Measurements from ENCODE around the gene SELENOO.
"Not testable (repeated sequence)": the region's sequence is repeated elsewhere in the genome, so short reads cannot be mapped to it uniquely, and the experiment has no call there.

The SELENOO gene

DNA sequence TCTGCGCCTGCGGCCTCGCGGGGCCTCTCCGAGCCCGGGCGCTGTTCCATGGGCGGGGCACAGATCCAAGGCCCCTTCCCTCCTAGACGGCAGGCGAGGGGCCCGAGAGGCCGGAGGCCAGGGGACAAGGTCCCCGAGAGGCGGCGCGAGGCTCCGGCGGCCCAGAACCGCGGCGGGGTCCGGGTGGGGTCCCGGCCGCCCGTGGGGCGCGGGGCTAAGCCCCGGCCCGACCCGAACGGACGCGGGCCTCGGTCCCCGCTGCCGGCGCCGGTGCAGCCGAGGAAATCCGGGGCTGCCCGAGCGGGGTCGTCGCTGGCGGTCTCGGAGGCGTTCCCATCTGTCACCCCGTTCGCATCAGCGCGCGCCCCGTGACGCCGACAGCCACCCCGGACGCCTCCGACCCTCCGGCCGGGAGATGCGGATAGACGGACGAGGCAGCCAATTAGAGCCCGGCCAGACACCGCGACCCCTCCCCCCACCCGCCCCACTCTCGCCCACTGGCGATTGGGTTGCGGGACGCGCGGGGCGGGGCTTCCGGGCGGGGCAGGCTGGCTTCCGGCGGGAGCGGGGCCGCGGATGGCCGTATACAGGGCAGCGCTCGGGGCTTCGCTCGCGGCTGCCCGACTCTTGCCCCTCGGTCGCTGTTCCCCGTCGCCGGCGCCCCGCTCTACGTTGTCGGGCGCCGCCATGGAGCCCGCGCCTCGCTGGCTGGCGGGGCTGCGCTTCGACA is at the start of gene SELENOO:
Gene SELENOO (plus strand): TSS at position 551 of the 730 bp plus-strand sequence. CDS start 26 bp downstream, at position 577.
- peak; percentile 84 for DNase-seq

DNA sequence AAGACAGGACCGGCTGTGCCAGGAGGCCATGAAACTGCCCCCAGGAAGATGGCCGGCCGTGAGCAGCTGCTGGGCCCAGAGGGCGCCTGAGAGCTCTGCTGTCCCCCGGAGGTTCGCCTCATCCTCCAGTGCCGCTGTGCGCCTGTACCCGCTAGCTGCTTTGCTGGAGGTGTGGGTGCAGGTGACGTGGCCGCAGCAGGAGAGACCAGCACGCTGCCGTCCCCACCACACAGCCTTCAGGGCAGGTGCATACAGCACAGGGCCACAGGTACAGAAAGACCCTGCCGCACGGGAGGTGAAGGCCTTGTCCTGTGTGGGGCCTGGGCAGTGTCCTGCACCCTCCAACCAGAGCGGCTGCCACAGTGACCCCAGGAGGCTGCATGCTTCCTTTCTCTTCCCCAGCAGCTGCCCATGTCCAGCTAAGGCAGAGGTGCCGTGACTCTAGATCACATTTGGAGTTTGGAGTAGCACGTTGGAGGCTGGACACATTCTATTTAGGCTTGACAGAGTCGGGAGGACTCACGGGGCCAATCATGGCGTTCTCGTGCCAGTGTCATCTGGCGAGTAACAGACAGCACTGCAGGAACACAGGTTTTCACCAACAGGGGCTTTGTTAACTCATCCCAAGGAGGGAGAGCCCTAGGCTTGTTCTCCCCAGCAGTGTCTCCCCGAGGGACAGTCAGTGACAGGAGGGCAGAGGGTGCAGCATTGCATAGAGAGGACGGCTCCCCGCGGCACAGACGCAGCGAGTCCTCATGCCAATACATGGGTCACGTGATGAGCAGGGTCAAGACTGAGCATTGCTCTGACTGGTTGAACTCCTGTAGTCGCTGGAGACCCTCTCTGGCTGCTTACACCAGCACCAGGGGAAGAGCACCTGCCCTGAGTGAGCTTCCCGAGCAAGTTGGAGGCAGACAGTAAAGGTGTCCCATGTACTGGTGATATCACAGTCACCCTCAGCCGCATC is 49.0 kb upstream of the SELENOO start:
- no peak for DNase-seq

- DNase-seq: no peak
Observed at GRCh38 chr22:50153056-50153755, 47.6 kb upstream of the SELENOO start.

DNA sequence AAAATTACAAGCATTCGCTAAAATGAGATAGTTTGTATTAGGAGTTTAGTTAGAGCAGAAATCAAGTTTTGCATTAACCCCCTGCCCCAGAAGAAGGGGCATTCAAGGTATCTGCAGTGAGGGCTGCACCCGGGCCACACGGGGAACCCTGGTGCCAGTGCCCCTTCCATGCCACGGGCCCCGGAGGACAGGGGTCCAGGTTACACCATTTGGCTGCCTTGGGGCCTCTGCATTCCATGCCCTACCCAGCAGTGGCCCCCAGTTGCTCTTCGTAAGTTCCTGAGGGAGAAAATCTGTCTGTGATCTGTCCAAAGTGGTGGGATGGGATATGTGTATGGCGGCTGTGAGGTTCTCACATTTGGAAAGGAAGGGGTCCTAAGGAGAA is 47.1 kb upstream of the SELENOO start:
- DNase-seq: no peak

DNA sequence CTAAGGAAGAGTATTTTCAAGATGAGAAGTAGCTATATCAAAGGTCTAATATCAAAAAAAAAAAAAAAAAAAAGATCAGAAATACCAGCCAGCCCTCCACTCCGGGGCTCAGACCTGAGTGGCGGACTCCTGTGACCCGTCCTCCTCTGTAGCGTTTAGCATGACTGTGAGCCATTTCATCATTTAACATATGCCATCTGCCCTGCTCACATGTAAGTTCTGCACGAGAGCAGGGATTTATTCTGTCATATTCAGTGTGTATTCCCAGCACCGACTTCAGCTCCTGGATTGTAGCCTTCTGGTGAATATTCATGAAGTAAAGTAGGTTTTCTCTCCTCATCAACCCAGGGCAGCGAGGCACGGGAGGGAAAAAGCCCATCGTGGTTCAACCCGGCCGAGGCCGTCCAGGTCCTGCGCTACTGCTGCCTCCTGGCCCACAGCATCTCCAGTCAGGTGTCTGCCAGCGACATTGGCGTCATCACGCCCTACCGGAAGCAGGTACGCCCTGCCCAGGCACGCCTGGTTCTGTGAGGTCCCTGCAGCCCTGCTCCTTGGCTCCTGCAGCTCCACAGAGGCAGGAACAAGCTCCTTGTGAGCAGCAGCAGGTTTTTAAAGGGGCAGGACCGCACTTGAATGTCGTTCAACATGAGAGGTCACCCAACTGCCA is 43.0 kb upstream of the SELENOO start:
- no peak for DNase-seq

DNA sequence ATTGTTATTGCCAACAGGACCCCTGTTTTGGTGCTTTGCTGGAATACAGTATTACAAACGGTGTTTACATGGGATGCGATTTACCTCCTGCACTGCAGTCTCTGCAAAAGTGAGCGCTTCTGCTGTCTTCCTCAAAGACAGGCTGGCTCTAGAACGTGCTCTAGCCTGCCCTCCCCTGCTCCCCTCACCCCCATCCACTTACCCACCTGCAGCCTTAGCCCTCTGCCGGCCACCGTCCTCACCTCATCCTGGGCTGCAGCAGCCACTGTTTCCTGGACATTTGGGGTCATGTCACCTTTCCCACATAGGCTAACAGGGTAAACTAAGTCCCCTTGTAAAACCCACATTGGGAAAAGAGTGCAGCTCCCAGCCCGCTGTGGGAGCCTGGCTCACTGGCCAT is 39.9 kb upstream of the SELENOO start:
- no peak for DNase-seq

DNA sequence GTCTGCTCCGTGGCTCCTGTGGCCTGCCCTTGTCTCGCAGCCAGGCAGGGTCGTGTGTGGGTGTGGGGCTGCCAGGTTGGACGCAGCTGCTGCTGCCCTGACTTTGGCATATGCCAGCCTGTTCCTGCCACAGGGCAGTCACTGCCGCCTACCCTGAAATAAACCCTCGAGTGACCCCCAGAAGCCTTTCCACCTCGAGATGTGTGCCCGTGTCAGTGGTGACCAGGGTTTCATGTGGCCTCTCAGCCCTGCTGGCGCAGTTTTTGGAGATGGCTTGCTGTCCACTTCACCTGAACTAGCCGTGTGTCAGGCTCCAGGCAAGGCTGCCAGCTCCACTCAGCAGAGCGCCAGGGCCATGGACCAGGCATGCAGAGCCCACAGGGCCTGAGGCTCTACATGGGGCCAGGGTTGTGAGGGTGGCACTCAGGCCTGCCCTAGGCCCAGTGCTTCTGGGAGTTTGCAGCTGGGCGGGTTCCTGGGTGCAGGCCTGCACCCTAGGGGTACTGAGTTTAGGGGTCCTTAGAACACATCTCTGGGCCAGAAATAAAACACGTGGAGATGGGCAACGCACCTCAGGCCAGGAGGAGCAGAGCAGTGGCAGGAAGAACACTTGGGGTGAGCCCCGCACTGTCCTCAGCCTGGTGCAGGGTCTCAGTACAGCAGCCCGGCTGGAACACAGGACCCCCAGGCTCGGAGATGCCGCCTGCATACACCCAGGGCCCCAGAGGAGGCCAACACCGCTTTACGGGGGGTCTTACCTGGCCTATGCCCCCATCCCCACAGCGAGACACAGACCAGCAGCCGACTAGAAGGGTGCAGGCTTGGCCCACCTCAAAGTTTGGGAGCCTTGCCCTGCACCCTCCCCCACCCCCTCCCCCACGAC is 39.1 kb upstream of the SELENOO start:
- no peak for DNase-seq

DNA sequence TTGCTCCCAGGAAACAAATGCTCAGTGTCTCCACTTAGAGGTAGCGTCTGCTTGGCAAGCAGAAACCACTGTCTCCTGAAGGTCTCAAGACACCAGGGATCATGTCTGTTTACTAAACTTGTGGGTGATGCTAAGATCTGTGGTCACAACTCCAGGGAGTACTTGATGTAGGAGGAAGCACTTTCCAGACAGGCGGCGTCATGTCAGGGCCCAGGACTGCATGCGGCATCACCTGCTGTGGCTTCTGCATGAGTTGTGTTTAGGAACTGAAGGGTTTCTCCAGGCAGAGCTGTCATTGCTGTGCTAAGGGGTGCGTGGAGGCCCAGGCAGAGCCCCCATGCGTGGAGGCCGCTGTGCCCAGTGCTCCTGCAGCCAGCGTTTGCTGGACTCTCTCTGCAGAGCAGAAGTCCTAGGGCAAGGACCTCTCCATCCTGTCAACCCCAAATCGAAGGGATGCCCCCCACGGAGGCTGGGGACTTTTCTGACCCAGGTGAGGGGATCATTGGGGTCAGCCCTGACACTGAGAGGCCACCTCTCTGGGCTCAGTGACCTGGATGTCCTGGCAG is 38.3 kb upstream of the SELENOO start:
- no peak for DNase-seq

- DNase-seq: no peak
Observed at GRCh38 chr22:50165436-50166123, 35.2 kb upstream of the SELENOO start.

DNA sequence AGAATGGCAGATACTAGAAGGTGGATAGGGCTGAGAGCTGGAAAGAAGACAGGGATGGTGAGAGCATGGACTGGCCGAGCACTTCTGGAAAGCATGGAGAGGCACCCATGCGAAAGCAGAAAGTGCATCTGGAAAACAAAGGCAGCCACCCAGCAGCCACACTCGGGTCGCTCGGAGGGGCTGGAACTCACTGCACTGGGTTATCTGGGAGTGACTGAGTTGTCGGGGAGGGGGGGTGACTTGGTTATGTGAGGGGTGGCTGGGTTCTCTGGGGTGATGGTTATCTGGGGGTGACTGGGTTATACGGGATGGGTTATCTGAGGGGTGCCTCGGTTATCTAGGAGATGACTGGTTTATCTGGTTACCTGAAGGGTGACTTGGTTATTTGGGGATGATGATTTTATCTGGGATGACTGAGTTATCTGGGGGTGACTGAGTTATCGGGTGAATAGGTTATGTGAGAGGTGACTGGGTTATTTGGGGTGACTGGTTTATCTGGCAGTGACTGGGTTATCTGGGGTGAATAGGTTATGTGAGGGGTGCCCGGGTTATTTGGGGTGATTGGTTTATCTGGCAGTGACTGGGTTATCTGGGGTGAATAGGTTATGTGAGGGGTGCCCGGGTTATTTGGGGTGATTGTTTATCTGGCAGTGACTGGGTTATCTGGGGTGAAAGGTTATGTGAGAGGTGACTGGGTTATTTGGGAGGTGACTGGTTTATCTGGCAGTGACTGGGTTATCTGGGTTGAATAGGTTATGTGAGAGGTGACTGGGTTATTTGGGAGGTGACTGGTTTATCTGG is 32.9 kb upstream of the SELENOO start:
- no peak for DNase-seq

DNA sequence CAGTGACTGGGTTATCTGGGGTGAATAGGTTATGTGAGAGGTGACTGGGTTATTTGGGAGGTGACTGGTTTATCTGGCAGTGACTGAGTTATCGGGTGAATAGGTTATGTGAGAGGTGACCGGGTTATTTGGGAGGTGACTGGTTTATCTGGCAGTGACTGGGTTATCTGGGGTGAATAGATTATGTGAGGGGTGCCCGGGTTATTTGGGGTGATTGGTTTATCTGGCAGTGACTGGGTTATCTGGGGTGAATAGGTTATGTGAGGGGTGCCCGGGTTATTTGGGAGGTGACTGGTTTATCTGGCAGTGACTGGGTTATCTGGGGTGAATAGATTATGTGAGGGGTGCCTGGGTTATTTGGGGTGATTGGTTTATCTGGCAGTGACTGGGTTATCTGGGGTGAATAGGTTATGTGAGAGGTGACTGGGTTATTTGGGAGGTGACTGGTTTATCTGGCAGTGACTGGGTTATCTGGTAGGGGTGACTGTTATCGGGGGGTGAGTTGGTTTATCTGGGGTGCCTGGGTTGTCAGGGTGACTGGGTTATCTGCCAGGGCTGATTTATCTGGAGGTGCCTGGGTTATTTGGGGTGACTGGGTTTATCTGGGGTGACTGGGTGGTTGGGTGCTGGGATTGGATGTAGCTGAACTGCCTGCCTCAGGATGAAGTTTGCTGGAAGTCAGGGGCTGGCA is 32.2 kb upstream of the SELENOO start:
- not testable (repeated sequence) for DNase-seq

DNA sequence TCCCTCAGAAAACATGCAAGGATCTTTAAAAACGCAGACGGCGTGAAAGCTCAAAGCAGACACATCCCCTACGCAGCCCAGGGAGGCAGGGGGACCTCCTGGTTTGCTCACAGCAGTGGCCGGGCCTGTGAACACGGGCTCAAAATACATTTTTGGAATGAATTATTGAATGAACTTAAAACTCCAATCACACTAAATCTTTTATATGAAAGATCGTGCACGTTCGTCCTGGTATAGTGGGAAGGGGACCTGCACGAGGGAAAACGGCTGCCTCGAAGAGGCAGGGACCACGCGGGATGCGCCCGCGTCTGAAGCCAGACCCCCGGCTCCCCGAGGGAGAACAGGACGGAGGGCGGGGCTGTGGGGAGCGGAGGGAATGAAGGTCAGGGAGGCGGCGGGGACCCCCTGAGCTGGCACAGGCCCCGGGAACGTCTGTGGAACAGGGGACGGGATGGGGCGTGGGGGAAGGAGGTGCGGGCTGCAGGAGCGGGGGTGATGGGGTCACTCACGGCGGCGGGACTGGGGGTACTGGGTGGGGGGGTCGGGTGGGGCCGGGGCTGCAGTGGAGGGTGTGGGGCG is 31.5 kb upstream of the SELENOO start:
- DNase-seq: no peak

GRCh38 chr22:50169774-50170341 is 31.0 kb upstream of the SELENOO start:
- peak; percentile 41 for DNase-seq

GRCh38 chr22:50170453-50171318 is 30.1 kb upstream of the SELENOO start, which contains the start of gene PANX2:
PANX2 (plus strand) TSS chr22:50170731; CDS start chr22:50170731, 0 bp downstream.
- peak; percentile 19 for DNase-seq

- no peak for DNase-seq
Observed at GRCh38 chr22:50171319-50171964, 29.4 kb upstream of the SELENOO start.

DNA sequence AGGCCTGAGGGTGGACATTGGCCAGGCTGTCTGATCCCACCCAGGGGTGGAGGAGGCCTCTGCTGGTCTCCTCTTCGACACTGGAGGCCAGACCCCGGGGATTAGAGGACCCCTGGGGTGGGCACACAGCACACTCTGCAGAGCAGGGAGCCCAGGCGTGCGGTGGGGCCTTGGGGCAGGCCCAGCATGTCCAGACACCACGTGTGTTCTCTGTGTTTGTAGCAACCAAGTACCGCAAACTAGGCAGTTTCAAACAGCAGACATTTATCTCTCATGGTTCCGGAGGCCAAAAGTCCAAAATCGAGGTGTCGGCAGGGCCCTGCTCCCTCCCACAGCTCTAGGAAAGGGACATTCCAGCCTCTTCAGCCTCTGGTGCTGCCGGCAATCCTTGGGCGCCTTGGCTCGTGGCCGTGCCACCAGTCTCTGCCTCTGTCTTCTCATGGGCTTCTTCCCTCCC is 28.8 kb upstream of the SELENOO start:
- DNase-seq: no peak
